HCT116 (cell line): Measurements from ENCODE around the gene ERC2. TPM values are rescaled to one million over a fixed set of nuclear protein-coding genes. Genes with fewer than 3 reads are reported as not detected.

ENCODE experiments used
- ATAC-seq: fragments of 200-7000 bp; cut with Tn5 transposase; 2 replicates; pipeline ENCODE4 v1.9.1; 2020; ENCODE audit warnings: mild to moderate bottlenecking, moderate library complexity
- BruUV-seq: library from RNA; stranded (reverse); fragments of 400-500 nt; replicated peaks from 2 replicates; lab custom pipeline; 2021; lab: Mats Ljungman, UMichigan
- CTCF ChIA-PET: fragments of 300-600 bp; sonication (Branson Sonifier 250); formaldehyde crosslinking; loops from one replicate; lab custom pipeline; 2021; ENCODE audit warnings: antibody characterized with exemption; lab: Charles Lee
- POLR2A ChIA-PET: fragments of 300-600, 350-600 bp; sonication (Branson Sonifier 250); formaldehyde crosslinking; loops from one replicate; lab custom pipeline; 2021; ENCODE audit warnings: antibody characterized with exemption; lab: Charles Lee
- RAD21 ChIA-PET, 2 experiments: fragments of 300-600 bp; sonication (Branson Sonifier 250); formaldehyde crosslinking; loops; one replicate each; lab custom pipeline; 2023; ENCODE audit warnings: low total read pairs in 2 of 2; ENCODE audit not compliant: uncharacterized antibody in 2 of 2, unreplicated experiment in 2 of 2, low non-redundant PET in 1 of 2; lab: Charles Lee
- DNase-seq: peaks from one replicate; pipeline ENCODE4 v3.0.0-alpha.2; 2010; ENCODE audit warnings: low read depth, low spot score
- H2AFZ ChIP-seq: fragments of 200-600 bp; shearing (Covaris generic), sonication (generic); 2 replicates; pipeline ENCODE4 v1.6.1; 2017; ENCODE audit warnings: low read depth, mixed run types, mixed read lengths, antibody characterized with exemption, low read length; ENCODE audit not compliant: poor library complexity, severe bottlenecking
- H3K27ac ChIP-seq: 2 replicates; pipeline ENCODE4 v1.5.1; 2012; ENCODE audit warnings: low read depth, low read length
- H3K27me3 ChIP-seq: fragments of 200-600 bp; sonication (generic); 2 replicates; pipeline ENCODE4 v1.6.1; 2016; ENCODE audit warnings: mixed run types, low read length, mixed read lengths; ENCODE audit not compliant: insufficient read depth
- H3K36me3 ChIP-seq, 2 experiments: fragments of 200-500 bp in 1 of 2; fragments of 200-600 bp in 1 of 2; sonication (Bioruptor generic) in 1 of 2; sonication (generic) in 1 of 2; 2 replicates each; pipeline versions ENCODE4 v1.5.1 to v1.6.1; 2014 to 2016; ENCODE audit warnings: low read length in 2 of 2, inconsistent platforms in 1 of 2, mixed read lengths in 1 of 2, mixed run types in 1 of 2; ENCODE audit not compliant: insufficient read depth in 2 of 2, control insufficient read depth in 1 of 2
- H3K4me1 ChIP-seq, 2 experiments: fragments of 200-600 bp in 1 of 2; sonication (generic) in 1 of 2; 2 replicates each; pipeline versions ENCODE4 v1.5.1 to v1.6.1; 2012 to 2017; ENCODE audit warnings: low read length in 2 of 2, inconsistent platforms in 1 of 2, mild to moderate bottlenecking in 1 of 2, mixed read lengths in 1 of 2, mixed run types in 1 of 2, moderate library complexity in 1 of 2; ENCODE audit not compliant: insufficient read depth in 2 of 2, control insufficient read depth in 1 of 2
- H3K4me2 ChIP-seq: fragments of 200-600 bp; sonication (generic); 2 replicates; pipeline ENCODE4 v1.6.1; 2017; ENCODE audit warnings: mixed run types, low read length, mixed read lengths
- H3K4me3 ChIP-seq, 2 experiments: fragments of 200-600 bp in 1 of 2; sonication (generic) in 1 of 2; replicated peaks in 1 of 2; 2 replicates each; pipeline ENCODE4 v1.5.1; 2011 to 2016; ENCODE audit warnings: low read length in 2 of 2, control low read depth in 1 of 2, low read depth in 1 of 2, mild to moderate bottlenecking in 1 of 2, mixed read lengths in 1 of 2, mixed run types in 1 of 2
- H3K79me2 ChIP-seq: fragments of 200-600 bp; sonication (generic); 2 replicates; pipeline ENCODE4 v1.6.1; 2017; ENCODE audit warnings: mild to moderate bottlenecking, mixed run types, low read length, moderate library complexity, mixed read lengths; ENCODE audit not compliant: insufficient read depth
- H3K9ac ChIP-seq: fragments of 200-600 bp; sonication (generic); 2 replicates; pipeline ENCODE4 v1.6.1; 2016; ENCODE audit warnings: low read length, mixed read lengths
- H3K9me2 ChIP-seq: fragments of 200-600 bp; sonication (generic), shearing (Covaris generic); 2 replicates; pipeline ENCODE4 v1.6.1; 2017; ENCODE audit warnings: mixed run types, mild to moderate bottlenecking, moderate library complexity; ENCODE audit not compliant: insufficient read depth
- H3K9me3 ChIP-seq, 2 experiments: fragments of 200-500 bp in 1 of 2; fragments of 200-600 bp in 1 of 2; sonication (Bioruptor generic) in 1 of 2; sonication (generic) in 1 of 2; 2 replicates each; pipeline ENCODE4 v1.6.1; 2014 to 2017; ENCODE audit warnings: low read length in 2 of 2, mixed read lengths in 2 of 2, inconsistent platforms in 1 of 2, low read depth in 1 of 2, mild to moderate bottlenecking in 1 of 2, mixed run types in 1 of 2, moderate library complexity in 1 of 2; ENCODE audit not compliant: control insufficient read depth in 1 of 2, insufficient read depth in 1 of 2
- H4K20me1 ChIP-seq: fragments of 200-600 bp; sonication (generic), shearing (Covaris generic); 2 replicates; pipeline ENCODE4 v1.6.1; 2017; ENCODE audit warnings: mixed run types, mild to moderate bottlenecking, moderate library complexity; ENCODE audit not compliant: insufficient read depth
- CBX3 ChIP-seq: IDR thresholded peaks from 2 replicates; pipeline ENCODE4 v1.6.1; 2012; ENCODE audit warnings: low read depth
- CEBPB ChIP-seq: IDR thresholded peaks from 2 replicates; pipeline ENCODE4 v1.6.1; 2012; ENCODE audit warnings: low read depth
- EGR1 ChIP-seq: IDR thresholded peaks from 2 replicates; pipeline ENCODE4 v1.6.1; 2012; ENCODE audit warnings: low read depth
- ELF1 ChIP-seq: IDR thresholded peaks from 2 replicates; pipeline ENCODE4 v1.6.1; 2012; ENCODE audit warnings: low read depth, borderline replicate concordance
- POLR2A ChIP-seq: IDR thresholded peaks from 2 replicates; pipeline ENCODE4 v1.7.0; 2011; ENCODE audit warnings: borderline replicate concordance; ENCODE audit not compliant: insufficient read depth, insufficient read length; ENCODE audit errors: extremely low read depth
- POLR2AphosphoS5 ChIP-seq: IDR thresholded peaks from 2 replicates; pipeline ENCODE4 v1.6.1; 2011; ENCODE audit warnings: mild to moderate bottlenecking, low read depth, low read length, moderate library complexity
- TCF7L2 ChIP-seq: IDR thresholded peaks from 2 replicates; pipeline ENCODE4 v1.7.0; 2011; ENCODE audit warnings: borderline replicate concordance, inconsistent platforms; ENCODE audit not compliant: insufficient read depth, insufficient read length; ENCODE audit errors: extremely low read depth
- YY1 ChIP-seq: IDR thresholded peaks from 2 replicates; pipeline ENCODE4 v1.6.1; 2011; ENCODE audit warnings: low read length, low read depth, moderate library complexity, mild to moderate bottlenecking; ENCODE audit not compliant: insufficient replicate concordance; ENCODE audit errors: extremely low read depth
- ZFX ChIP-seq: fragments of 450-650 bp; IDR thresholded peaks from 2 replicates; pipeline ENCODE4 v1.6.1; 2017
- intact Hi-C: fragments of 100-400 bp; cut with micrococcal nuclease; formaldehyde crosslinking; loops from 2 replicates; pipeline ENCODE4 v1.10.0; 2022
- total RNA-seq: library from RNA; stranded (reverse); gene quantifications from one replicate; pipeline ENCODE4 v1.2.1, GENCODE V29; 2021; ENCODE audit not compliant: unreplicated experiment
- TF ChIP-seq, protein P1 (sequence below): IDR thresholded peaks from 2 replicates; pipeline ENCODE4 v1.6.1; 2012; ENCODE audit warnings: low read depth
- TF ChIP-seq, protein P2 (sequence below), 3 experiments: fragments of 200-600 bp in 1 of 3; sonication (generic) in 1 of 3; IDR thresholded peaks in 2 of 3; conservative IDR thresholded peaks in 1 of 3; 2 replicates each; pipeline ENCODE4 v1.5.1; 2012 to 2017; ENCODE audit warnings: low read depth in 2 of 3, low read length in 2 of 3, antibody characterized with exemption in 1 of 3, borderline replicate concordance in 1 of 3, control low read depth in 1 of 3, mild to moderate bottlenecking in 1 of 3, mixed read lengths in 1 of 3, mixed run types in 1 of 3, moderate library complexity in 1 of 3; ENCODE audit not compliant: insufficient read depth in 1 of 3
- TF ChIP-seq, protein P3 (sequence below): IDR thresholded peaks from 2 replicates; pipeline ENCODE4 v1.6.1; 2012

The ERC2 gene
- total RNA-seq, 1 experiment from 2014 or later = not detected

DNA sequence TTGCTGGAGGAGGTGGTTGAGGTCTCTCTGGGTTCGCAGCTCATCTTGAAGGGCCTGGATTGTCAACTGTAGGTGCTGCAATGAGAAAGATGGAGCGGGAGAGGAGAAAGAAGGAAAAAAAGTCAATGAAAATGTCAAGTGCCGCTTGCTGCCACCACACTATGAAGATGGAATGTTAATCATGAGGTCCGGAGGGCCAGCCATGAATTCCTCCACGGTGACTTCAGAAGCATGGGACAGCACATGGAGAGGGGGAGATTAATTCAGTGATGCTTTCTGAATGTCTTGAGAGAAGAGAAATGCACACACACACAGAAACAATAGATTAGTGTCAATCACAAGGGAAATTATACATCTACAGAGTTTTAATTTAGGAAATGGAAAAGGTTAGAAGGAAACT is 171.9 kb downstream of the ERC2 start:
- Histone ChIP-seq H3K36me3 (no peaks in the 10 kb centered on the region), H3K4me3 (no peak overlapping the region), H3K27ac (no peak overlapping the region), H3K9ac (no peak overlapping the region), H3K4me1 (no peaks in the 10 kb centered on the region), H3K4me2 (no peak overlapping the region), H3K27me3 (peaks cover 12% of the 10 kb centered on the region; the same call in 1 of the 2 replicates), H3K79me2 (no peaks in the 10 kb centered on the region), H4K20me1 (no peaks in the 10 kb centered on the region), H3K9me3 (no peaks in the 10 kb centered on the region), H2AFZ (no peak overlapping the region), H3K9me2 (no peaks in the 10 kb centered on the region)
- no peak for DNase-seq
- TF ChIP-seq, protein P1, sequence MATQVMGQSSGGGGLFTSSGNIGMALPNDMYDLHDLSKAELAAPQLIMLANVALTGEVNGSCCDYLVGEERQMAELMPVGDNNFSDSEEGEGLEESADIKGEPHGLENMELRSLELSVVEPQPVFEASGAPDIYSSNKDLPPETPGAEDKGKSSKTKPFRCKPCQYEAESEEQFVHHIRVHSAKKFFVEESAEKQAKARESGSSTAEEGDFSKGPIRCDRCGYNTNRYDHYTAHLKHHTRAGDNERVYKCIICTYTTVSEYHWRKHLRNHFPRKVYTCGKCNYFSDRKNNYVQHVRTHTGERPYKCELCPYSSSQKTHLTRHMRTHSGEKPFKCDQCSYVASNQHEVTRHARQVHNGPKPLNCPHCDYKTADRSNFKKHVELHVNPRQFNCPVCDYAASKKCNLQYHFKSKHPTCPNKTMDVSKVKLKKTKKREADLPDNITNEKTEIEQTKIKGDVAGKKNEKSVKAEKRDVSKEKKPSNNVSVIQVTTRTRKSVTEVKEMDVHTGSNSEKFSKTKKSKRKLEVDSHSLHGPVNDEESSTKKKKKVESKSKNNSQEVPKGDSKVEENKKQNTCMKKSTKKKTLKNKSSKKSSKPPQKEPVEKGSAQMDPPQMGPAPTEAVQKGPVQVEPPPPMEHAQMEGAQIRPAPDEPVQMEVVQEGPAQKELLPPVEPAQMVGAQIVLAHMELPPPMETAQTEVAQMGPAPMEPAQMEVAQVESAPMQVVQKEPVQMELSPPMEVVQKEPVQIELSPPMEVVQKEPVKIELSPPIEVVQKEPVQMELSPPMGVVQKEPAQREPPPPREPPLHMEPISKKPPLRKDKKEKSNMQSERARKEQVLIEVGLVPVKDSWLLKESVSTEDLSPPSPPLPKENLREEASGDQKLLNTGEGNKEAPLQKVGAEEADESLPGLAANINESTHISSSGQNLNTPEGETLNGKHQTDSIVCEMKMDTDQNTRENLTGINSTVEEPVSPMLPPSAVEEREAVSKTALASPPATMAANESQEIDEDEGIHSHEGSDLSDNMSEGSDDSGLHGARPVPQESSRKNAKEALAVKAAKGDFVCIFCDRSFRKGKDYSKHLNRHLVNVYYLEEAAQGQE = no peak
- TF ChIP-seq, protein P2, sequence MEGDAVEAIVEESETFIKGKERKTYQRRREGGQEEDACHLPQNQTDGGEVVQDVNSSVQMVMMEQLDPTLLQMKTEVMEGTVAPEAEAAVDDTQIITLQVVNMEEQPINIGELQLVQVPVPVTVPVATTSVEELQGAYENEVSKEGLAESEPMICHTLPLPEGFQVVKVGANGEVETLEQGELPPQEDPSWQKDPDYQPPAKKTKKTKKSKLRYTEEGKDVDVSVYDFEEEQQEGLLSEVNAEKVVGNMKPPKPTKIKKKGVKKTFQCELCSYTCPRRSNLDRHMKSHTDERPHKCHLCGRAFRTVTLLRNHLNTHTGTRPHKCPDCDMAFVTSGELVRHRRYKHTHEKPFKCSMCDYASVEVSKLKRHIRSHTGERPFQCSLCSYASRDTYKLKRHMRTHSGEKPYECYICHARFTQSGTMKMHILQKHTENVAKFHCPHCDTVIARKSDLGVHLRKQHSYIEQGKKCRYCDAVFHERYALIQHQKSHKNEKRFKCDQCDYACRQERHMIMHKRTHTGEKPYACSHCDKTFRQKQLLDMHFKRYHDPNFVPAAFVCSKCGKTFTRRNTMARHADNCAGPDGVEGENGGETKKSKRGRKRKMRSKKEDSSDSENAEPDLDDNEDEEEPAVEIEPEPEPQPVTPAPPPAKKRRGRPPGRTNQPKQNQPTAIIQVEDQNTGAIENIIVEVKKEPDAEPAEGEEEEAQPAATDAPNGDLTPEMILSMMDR (IDR thresholded peaks at IDR 0.05 in 2 of 3, conservative IDR thresholded peaks at IDR 0.05 in 1 of 3; ENCODE audit: borderline replicate concordance in 1 of 3, insufficient read depth in 1 of 3, low read depth in 2 of 3, low read length in 2 of 3) = no peak
- TF ChIP-seq EGR1 (no peak), CEBPB (no peak), POLR2AphosphoS5 (no peak), ZFX (no peak), TCF7L2 (no peak), YY1 (no peak), POLR2A (no peak), CBX3 (no peak), ELF1 (no peak)
- TF ChIP-seq, protein P3, sequence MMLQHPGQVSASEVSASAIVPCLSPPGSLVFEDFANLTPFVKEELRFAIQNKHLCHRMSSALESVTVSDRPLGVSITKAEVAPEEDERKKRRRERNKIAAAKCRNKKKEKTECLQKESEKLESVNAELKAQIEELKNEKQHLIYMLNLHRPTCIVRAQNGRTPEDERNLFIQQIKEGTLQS = no peak
- intact Hi-C loops = no loop called here
- no peak for ATAC-seq
- no TSS peak for BruUV-seq
- ChIA-PET POLR2A (no interaction called here), CTCF (no interaction called here), RAD21 (no interaction called here)
